SH-SY5Y (cell line): Measurements from ENCODE around the gene GAGE1.
"Not testable (repeated sequence)": the region's sequence is repeated elsewhere in the genome, so short reads cannot be mapped to it uniquely, and the experiment has no call there.

Experiments used
- GATA2 ChIP-seq: IDR thresholded peaks from 2 replicates; pipeline ENCODE4 v1.6.1; 2011; ENCODE audit warnings: mild to moderate bottlenecking, low read depth, low read length
- GATA3 ChIP-seq: IDR thresholded peaks from 2 replicates; pipeline ENCODE4 v1.6.1; 2011; ENCODE audit warnings: low read depth, mild to moderate bottlenecking, low read length, moderate library complexity

The GAGE1 gene, protein sequence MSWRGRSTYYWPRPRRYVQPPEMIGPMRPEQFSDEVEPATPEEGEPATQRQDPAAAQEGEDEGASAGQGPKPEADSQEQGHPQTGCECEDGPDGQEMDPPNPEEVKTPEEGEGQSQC

DNA sequence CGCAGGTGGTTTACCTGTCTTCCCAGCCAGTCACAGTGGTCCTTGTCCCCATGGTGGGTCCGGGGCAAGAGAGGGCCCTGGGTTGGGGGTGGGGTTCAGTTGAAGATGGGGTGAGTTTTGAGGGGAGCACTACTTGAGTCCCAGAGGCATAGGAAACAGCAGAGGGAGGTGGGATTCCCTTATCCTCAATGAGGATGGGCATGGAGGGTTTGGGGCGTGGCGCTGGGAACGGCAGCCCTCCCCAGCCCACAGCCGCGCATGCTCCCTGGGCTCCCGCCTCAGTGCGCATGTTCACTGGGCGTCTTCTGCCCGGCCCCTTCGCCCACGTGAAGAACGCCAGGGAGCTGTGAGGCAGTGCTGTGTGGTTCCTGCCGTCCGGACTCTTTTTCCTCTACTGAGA, at the start of gene GAGE1:
TSS of gene GAGE1 (plus strand) at position 301 of the 400 bp plus-strand sequence. CDS start 1,155 bp downstream, outside the sequence.
- not testable (repeated sequence) for TF ChIP-seq GATA3, GATA2

DNA sequence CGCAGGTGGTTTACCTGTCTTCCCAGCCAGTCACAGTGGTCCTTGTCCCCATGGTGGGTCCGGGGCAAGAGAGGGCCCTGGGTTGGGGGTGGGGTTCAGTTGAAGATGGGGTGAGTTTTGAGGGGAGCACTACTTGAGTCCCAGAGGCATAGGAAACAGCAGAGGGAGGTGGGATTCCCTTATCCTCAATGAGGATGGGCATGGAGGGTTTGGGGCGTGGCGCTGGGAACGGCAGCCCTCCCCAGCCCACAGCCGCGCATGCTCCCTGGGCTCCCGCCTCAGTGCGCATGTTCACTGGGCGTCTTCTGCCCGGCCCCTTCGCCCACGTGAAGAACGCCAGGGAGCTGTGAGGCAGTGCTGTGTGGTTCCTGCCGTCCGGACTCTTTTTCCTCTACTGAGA, 47.8 kb upstream of the GAGE1 start, which contains the start of gene GAGE12E:
TSS of gene GAGE12E (plus strand) at position 301 of the 400 bp plus-strand sequence. CDS start 1,155 bp downstream, outside the sequence.
- TF ChIP-seq GATA2, GATA3: not testable (repeated sequence)

DNA sequence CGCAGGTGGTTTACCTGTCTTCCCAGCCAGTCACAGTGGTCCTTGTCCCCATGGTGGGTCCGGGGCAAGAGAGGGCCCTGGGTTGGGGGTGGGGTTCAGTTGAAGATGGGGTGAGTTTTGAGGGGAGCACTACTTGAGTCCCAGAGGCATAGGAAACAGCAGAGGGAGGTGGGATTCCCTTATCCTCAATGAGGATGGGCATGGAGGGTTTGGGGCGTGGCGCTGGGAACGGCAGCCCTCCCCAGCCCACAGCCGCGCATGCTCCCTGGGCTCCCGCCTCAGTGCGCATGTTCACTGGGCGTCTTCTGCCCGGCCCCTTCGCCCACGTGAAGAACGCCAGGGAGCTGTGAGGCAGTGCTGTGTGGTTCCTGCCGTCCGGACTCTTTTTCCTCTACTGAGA, 38.3 kb upstream of the GAGE1 start, which contains the start of gene GAGE12F:
TSS of gene GAGE12F (plus strand) at position 301 of the 400 bp plus-strand sequence. CDS start 1,155 bp downstream, outside the sequence.
- not testable (repeated sequence) for TF ChIP-seq GATA2, GATA3

DNA sequence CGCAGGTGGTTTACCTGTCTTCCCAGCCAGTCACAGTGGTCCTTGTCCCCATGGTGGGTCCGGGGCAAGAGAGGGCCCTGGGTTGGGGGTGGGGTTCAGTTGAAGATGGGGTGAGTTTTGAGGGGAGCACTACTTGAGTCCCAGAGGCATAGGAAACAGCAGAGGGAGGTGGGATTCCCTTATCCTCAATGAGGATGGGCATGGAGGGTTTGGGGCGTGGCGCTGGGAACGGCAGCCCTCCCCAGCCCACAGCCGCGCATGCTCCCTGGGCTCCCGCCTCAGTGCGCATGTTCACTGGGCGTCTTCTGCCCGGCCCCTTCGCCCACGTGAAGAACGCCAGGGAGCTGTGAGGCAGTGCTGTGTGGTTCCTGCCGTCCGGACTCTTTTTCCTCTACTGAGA, 28.7 kb upstream of the GAGE1 start, which contains the start of gene GAGE12G:
TSS of gene GAGE12G (plus strand) at position 301 of the 400 bp plus-strand sequence. CDS start 1,155 bp downstream, outside the sequence.
- TF ChIP-seq GATA3, GATA2: not testable (repeated sequence)

DNA sequence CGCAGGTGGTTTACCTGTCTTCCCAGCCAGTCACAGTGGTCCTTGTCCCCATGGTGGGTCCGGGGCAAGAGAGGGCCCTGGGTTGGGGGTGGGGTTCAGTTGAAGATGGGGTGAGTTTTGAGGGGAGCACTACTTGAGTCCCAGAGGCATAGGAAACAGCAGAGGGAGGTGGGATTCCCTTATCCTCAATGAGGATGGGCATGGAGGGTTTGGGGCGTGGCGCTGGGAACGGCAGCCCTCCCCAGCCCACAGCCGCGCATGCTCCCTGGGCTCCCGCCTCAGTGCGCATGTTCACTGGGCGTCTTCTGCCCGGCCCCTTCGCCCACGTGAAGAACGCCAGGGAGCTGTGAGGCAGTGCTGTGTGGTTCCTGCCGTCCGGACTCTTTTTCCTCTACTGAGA, 19.2 kb upstream of the GAGE1 start, which contains the start of gene GAGE12H:
TSS of gene GAGE12H (plus strand) at position 301 of the 400 bp plus-strand sequence. CDS start 1,155 bp downstream, outside the sequence.
- not testable (repeated sequence) for TF ChIP-seq GATA2, GATA3

DNA sequence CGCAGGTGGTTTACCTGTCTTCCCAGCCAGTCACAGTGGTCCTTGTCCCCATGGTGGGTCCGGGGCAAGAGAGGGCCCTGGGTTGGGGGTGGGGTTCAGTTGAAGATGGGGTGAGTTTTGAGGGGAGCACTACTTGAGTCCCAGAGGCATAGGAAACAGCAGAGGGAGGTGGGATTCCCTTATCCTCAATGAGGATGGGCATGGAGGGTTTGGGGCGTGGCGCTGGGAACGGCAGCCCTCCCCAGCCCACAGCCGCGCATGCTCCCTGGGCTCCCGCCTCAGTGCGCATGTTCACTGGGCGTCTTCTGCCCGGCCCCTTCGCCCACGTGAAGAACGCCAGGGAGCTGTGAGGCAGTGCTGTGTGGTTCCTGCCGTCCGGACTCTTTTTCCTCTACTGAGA, 9.6 kb upstream of the GAGE1 start, which contains the start of gene GAGE2A:
TSS of gene GAGE2A (plus strand) at position 301 of the 400 bp plus-strand sequence. CDS start 1,155 bp downstream, outside the sequence.
- not testable (repeated sequence) for TF ChIP-seq GATA2, GATA3

DNA sequence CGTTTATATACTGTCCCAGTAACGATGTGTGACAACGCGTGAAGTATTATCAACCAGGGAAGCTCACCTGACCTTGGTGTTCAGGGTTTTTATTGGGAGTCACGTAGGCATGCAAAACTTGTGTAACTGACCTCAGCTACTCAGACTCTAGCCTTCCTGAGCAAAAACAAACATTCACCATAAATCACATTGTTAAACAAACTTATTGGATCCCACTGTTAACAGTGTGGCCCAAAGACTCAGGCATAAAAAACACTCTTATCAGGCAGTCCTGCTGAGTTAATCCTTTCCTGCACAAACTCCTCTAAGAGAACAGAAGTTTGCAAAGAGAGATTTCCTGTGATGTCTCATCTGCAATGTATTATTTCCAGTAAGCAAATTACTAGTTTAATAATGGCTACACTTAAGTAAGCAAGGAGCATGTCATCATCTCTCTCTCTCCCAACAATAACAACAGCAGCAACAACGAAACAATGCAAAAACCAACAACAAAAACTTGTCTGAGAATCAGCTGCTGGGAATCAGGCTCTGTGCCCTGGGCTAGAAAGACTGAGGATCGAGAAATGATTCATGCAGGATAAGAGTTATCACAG, 12.0 kb downstream of the GAGE1 start:
- TF ChIP-seq GATA2: no peak
- no peak for TF ChIP-seq GATA3

DNA sequence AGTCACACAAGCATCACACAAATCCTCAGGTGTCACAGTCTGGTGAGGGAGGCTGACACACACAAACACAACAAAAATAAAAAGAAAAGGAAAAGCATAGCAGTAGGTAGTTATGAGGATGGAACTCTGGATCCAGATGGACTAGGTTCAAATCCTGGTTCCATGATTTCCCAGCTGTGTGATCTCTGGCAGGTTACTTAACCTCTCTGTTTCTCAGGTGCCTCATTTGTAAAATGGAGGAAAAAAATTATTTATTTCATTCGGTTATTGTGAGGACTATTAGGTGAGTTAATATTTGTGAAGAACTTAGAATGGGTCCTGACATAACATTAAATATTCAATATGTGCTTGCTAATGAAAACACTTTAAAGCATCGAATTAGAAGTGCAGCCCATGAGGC, 19.8 kb downstream of the GAGE1 start:
- TF ChIP-seq GATA3 (no peak), GATA2 (no peak)

DNA sequence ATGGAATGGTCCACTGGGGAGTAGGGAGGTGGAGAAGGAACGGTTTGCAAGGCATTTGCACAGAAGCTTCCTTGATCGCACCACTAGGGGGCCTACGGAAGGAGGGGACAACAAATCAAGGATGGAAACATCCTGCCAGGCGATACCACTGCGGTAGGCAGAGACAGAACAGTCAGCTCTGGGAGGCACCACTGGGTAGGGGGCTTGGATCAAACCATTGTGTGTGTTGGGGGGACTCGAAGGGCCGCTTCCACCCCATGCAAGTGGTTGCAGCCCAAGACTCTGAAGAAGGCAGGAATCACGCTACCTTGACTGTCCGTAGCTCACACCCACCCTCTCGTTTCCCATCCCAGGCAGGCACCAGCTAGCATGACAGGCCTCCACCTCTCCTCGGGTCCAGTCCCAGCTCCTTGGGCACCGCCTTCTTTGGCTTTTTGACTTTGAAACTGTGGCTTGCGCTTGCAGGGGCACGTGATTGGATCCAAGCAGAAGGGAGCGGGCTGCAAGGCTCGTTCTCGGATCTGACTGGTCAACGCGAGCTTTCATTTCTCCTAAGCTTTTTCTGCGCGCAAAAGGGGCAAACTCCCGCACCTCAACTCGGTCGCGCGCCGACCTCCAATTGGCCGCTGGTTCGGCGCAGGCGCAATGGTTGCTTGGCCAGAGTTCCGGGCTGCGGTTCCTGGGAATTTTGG, 28.4 kb downstream of the GAGE1 start:
- no peak for TF ChIP-seq GATA3
- TF ChIP-seq GATA2: no peak

DNA sequence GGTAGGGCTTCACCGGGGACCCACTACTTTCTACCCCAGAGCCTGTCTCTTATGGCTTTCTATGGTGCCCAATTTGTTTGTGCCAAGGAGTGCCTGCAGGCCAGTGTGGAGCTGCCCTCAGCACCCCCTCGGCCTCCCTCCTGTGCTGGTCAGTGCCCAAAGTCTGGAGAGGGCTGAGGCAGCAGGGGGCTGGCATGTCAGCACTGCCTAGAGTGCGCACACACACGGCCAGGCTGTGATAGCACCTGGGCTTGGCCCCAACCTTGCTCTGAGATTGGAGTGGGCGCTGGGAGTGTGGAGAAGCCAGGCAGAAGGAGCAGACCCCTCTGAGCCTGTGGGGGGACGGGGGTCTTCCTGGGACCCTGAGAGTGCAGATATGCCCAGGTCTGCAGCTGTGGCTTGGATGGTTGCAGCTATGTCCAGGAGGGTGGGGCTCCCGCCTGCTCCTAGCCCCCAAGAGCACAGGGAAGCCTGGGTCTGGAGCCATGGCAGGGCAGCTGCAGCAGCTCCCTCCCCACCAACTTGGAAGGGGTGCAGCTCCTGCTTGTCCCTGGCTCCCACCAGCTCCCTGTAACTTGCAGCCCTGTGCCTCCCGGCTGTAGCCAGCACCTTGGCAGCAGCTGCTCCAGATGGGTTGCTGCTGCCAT, 46.3 kb downstream of the GAGE1 start:
- TF ChIP-seq GATA3 (no peak), GATA2 (no peak)

DNA sequence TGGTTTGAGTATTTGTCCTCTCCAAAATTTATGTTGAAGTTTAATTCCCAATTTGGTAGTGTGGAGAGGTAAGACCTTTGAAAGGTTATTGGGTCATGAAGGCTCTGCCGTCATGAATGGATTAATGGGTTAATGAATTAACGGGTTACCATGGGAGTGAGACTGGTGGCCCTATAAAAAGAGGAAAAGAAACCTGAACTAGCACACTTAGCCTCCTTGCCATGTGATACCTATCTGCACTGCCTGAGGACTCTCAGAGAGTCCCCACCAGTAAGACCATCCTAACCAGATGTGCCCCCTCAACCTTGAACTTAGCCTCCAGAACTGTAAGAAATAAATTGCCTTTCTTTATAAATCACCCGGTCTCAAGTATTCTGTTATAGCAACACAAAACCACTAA, 57.7 kb downstream of the GAGE1 start:
- no peak for TF ChIP-seq GATA2
- no peak for TF ChIP-seq GATA3
